ENCODE measurements around the gene P2RY12. TPM values are rescaled to one million over a fixed set of nuclear protein-coding genes. Genes with fewer than 3 reads are reported as not detected.
A peak's percentile ranks its signal among the peaks of the same experiment; 100 is the strongest.

P2RY12 gene
- total RNA-seq (1 to 10 TPM; 1.6 to 3.0 TPM), polyA plus RNA-seq (under 1 TPM; 0.16 to 0.88 TPM)
- long read RNA-seq, donor 1, partial matches to known transcripts = 0 of 1 reads
- long read RNA-seq, donor 1, other reads (novel, unspliced or antisense) = 0 of 1 reads
- long read RNA-seq, donor 2, partial matches to known transcripts = 0 of 1 reads
- long read RNA-seq, donor 2, other reads (novel, unspliced or antisense) = 0 of 1 reads
- long read RNA-seq, donor 3, partial matches to known transcripts = 0 of 2 reads
- long read RNA-seq, donor 3, other reads (novel, unspliced or antisense) = 0 of 2 reads
- long read RNA-seq, donor 4 = 0 reads
- long read RNA-seq, donor 5 = 0 reads

- no peak within 1 kb of the TSS for H3K27ac ChIP-seq (ENCODE audit: low read depth in 1 of 2, low read length in 1 of 2)
- WGBS, 2 donors = 32 to 72% methylated on average over 4 of the region's 4 CpGs
These were observed at the start of gene P2RY12 for GRCh38 chr3:151384741-151385174. Gene P2RY12 (minus strand): TSS chr3:151384753. CDS start chr3:151338845, 45,908 bp downstream.

GRCh38 chr3:151432616-151433372 lies 48.2 kb upstream of the P2RY12 start:
- peaks cover 0 to 15% (median 4%) of the 10 kb centered on the region in 4 donors for H3K36me3 ChIP-seq (ENCODE audit: control insufficient read depth in 4 of 4, insufficient read depth in 4 of 4, low read length in 4 of 4)
- 80 to 93% methylated on average over 7 of the region's 7 CpGs for WGBS, 2 donors
- ATAC-seq (ENCODE audit: insufficient read depth, low FRiP score) (no peak), DNase-seq (no peak)
- no peak overlapping the region for H3K9ac ChIP-seq (ENCODE audit: insufficient read depth in 1 of 2, low read length in 2 of 2)
- H3K9me3 ChIP-seq (ENCODE audit: control insufficient read depth in 4 of 4, insufficient read depth in 3 of 4, low read length in 3 of 4) = no peaks in the 10 kb centered on the region
- no peak overlapping the region for H3K4me3 ChIP-seq
- H3K27ac ChIP-seq (ENCODE audit: low read depth in 1 of 2, low read length in 1 of 2) = no peak overlapping the region
- no peaks in the 10 kb centered on the region for H3K27me3 ChIP-seq (ENCODE audit: control insufficient read depth in 3 of 3, insufficient read depth in 3 of 3, low read length in 2 of 3)
- TF ChIP-seq CTCF (IDR thresholded peaks at IDR 0.05; ENCODE audit: control extremely low read depth, extremely low read depth) = no peak
- no peaks in the 10 kb centered on the region for H3K4me1 ChIP-seq (ENCODE audit: control insufficient read depth in 5 of 5, insufficient read depth in 5 of 5, low read length in 5 of 5)

More at GRCh38 chr3:151384741-151385174, at the start of gene P2RY12:
- TF ChIP-seq CTCF (IDR thresholded peaks at IDR 0.05; ENCODE audit: control extremely low read depth, extremely low read depth) = no peak
- Histone ChIP-seq H3K4me1 (ENCODE audit: control insufficient read depth in 5 of 5, insufficient read depth in 5 of 5, low read length in 5 of 5) (peaks cover 0 to 3% (median 0%) of the 10 kb centered on the region in 5 donors), H3K9ac (ENCODE audit: insufficient read depth in 1 of 2, low read length in 2 of 2) (peak within 1 kb of the TSS in 1 of 2 donors; percentile 44), H3K27me3 (ENCODE audit: control insufficient read depth in 3 of 3, insufficient read depth in 3 of 3, low read length in 2 of 3) (no peaks in the 10 kb centered on the region), H3K4me3 (no peak within 1 kb of the TSS), H3K36me3 (ENCODE audit: control insufficient read depth in 4 of 4, insufficient read depth in 4 of 4, low read length in 4 of 4) (no peaks in the 10 kb centered on the region), H3K9me3 (ENCODE audit: control insufficient read depth in 4 of 4, insufficient read depth in 3 of 4, low read length in 3 of 4) (no peaks in the 10 kb centered on the region)
- DNase-seq (peak in 2 of 3 donors; percentile 13 to 43), ATAC-seq (ENCODE audit: insufficient read depth, low FRiP score) (peak; percentile 51)

- H3K27me3 ChIP-seq (ENCODE audit: control insufficient read depth in 3 of 3, insufficient read depth in 3 of 3, low read length in 2 of 3) = no peaks in the 10 kb centered on the region
- no peak overlapping the region for H3K4me3 ChIP-seq
- 91 to 93% methylated on average over 3 of the region's 3 CpGs for WGBS, 2 donors
- H3K9me3 ChIP-seq (ENCODE audit: control insufficient read depth in 4 of 4, insufficient read depth in 3 of 4, low read length in 3 of 4) = no peaks in the 10 kb centered on the region
- peaks cover 0 to 12% (median 1%) of the 10 kb centered on the region in 4 donors for H3K36me3 ChIP-seq (ENCODE audit: control insufficient read depth in 4 of 4, insufficient read depth in 4 of 4, low read length in 4 of 4)
- TF ChIP-seq CTCF (IDR thresholded peaks at IDR 0.05; ENCODE audit: control extremely low read depth, extremely low read depth) = no peak
- H3K27ac ChIP-seq (ENCODE audit: low read depth in 1 of 2, low read length in 1 of 2) = no peak overlapping the region
- no peak overlapping the region for H3K9ac ChIP-seq (ENCODE audit: insufficient read depth in 1 of 2, low read length in 2 of 2)
- no peaks in the 10 kb centered on the region for H3K4me1 ChIP-seq (ENCODE audit: control insufficient read depth in 5 of 5, insufficient read depth in 5 of 5, low read length in 5 of 5)
- DNase-seq = no peak
- ATAC-seq (ENCODE audit: insufficient read depth, low FRiP score) = no peak
These were observed 47.4 kb upstream of the P2RY12 start for GRCh38 chr3:151431940-151432339.

Measured in lung (tissue), 16 donors.